Cardiac fibroblast (primary cell): ENCODE measurements around the gene ANKRD28.

Source experiments
- DNase-seq, 2 donors: peaks; one replicate each; pipeline versions ENCODE4 v3.0.0 to v3.0.0-alpha.2; 2010; ENCODE audit warnings: low read depth in 2 of 2
- H3K4me3 ChIP-seq, 2 donors: replicated peaks in 1 of 2; 1 replicate in 1 of 2; 2 replicates in 1 of 2; pipeline ENCODE4 v1.5.1; 2011; ENCODE audit warnings: low read depth in 2 of 2, low read length in 2 of 2, mild to moderate bottlenecking in 2 of 2, moderate library complexity in 1 of 2
- TF ChIP-seq, protein P1 (sequence below): IDR thresholded peaks from one replicate; pipeline ENCODE4 v1.5.1; 2011; ENCODE audit warnings: low read depth, mild to moderate bottlenecking, low read length, inconsistent platforms

Gene ANKRD28

GRCh38 chr3:15796771-15797641, 773 bp downstream of the ANKRD28 start:
- TF ChIP-seq, protein P1, sequence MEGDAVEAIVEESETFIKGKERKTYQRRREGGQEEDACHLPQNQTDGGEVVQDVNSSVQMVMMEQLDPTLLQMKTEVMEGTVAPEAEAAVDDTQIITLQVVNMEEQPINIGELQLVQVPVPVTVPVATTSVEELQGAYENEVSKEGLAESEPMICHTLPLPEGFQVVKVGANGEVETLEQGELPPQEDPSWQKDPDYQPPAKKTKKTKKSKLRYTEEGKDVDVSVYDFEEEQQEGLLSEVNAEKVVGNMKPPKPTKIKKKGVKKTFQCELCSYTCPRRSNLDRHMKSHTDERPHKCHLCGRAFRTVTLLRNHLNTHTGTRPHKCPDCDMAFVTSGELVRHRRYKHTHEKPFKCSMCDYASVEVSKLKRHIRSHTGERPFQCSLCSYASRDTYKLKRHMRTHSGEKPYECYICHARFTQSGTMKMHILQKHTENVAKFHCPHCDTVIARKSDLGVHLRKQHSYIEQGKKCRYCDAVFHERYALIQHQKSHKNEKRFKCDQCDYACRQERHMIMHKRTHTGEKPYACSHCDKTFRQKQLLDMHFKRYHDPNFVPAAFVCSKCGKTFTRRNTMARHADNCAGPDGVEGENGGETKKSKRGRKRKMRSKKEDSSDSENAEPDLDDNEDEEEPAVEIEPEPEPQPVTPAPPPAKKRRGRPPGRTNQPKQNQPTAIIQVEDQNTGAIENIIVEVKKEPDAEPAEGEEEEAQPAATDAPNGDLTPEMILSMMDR, result no peak
- DNase-seq, result peak; percentile 72 to 86
- peak overlapping the region; percentile 62 to 66 for H3K4me3 ChIP-seq

DNA sequence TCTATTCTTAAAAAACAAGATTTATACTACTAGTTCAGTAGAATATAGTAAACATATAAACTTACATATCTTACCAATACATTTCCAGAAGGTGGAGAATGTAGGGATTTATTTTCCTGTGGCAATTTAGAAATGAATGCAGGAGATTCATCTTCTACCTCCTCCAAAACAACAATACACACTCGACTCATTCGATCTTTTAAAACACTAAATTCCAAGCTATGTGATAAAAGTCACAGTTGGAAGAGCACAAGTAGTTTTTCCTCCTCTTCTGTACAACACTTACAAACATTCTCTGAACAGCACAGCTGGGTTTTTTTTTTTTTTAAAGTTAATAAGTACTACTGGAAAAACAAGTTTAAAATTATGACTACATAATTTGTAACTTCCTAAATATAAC, 1.4 kb downstream of the ANKRD28 start:
- TF ChIP-seq, protein P1, result no peak
- H3K4me3 ChIP-seq, result peak overlapping the region; percentile 62 to 66
- peak in 1 of 2 donors; percentile 36 for DNase-seq

DNA sequence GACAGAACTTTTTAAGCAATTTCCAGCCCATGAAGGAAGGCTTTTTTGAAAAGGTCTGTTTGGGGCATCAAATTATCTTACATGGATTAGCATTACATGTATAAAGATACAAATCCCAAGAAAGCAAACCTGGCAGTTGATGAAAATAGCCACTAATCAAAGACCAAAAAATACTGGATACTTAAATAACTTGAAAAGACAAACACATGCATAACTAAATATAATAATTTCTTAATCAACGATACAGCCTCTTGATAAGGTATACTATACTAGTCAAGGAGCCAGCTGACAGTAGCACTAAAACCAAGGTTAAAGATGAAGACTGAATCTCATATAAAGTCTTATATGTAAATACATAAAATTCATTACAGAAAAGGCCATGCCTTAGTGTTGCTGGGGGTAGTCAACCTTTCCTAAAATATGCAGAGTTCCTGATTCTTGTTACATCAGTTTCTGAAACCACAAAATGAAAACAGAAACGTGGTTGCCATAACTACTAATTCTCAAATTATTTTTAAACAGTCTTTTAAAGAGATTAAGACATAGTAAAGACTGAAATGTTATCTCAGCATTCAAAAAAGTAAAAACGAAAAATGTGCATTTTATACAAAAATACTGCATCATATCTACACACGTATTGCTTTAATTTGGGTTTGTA, 2.0 kb downstream of the ANKRD28 start:
- TF ChIP-seq, protein P1, result no peak
- peak overlapping the region; percentile 62 to 66 for H3K4me3 ChIP-seq
- DNase-seq, result peak; percentile 74 to 81

DNA sequence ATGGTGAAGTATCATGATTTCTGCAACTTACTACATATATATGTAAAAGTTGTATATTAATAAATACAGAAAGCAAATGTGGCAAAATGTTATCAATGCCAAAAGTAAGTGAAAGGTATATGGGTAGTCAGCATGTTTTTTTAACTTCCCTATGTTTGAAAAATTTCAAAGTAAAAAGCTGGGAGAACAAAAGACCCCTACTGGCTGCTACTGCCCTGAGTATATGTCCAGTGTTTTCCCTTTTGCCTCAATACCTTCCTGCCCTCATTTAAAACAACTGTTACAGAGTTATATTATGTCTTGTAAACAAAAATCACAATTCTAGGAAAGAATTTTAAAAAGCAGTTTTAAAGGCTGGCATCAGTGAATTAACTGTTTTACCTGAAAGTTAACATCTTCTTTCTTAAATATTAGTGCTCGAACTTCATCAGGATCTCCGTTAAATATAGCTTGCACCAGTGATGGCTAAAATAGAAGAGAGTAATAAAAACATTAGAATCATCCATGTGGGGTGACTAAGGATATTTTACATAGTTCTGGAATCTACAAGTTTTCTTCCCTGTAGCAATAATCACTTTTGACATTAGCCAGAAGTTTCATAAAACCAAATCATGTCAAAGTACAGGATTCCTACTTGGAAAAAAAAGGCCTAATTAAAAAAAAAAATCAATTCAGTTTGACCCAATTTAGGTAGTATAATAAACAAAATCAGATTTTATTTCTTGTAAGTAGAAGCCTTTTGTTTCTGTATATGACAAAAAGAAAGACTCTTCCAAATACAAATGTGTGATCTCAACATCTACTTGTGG, 2.7 kb downstream of the ANKRD28 start:
- DNase-seq, result peak; percentile 54 to 59
- H3K4me3 ChIP-seq, result peak overlapping the region; percentile 62 to 66
- TF ChIP-seq, protein P1, result peak; percentile 26

GRCh38 chr3:15794303-15794771, 3.4 kb downstream of the ANKRD28 start:
- TF ChIP-seq, protein P1, result no peak
- peak overlapping the region; percentile 62 to 66 for H3K4me3 ChIP-seq
- peak; percentile 78 to 85 for DNase-seq

DNA sequence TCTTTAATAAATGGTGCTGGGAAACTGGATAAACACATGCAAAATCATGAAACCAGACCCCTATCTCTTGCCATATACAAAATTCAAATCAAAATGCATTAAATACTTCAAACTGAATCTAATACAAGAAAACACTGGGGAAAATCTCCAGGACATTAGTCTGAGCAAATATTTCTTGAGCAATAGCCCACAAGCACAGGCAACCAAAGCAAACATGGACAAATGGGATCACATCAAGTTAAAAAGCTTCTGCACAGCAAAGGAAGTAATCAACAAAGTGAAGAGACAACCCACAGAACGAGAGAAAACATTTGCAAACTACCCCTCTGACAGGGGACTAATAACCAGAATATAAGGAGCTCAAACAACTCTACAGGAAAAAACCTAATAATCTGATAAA, 6.3 kb downstream of the ANKRD28 start:
- no peak for DNase-seq
- TF ChIP-seq, protein P1, result no peak
- no peak overlapping the region for H3K4me3 ChIP-seq
